Measurements from ENCODE around the gene VAT1L. TPM values are rescaled to one million over a fixed set of nuclear protein-coding genes. Genes with fewer than 3 reads are reported as not detected.
A peak's percentile ranks its signal among the peaks of the same experiment; 100 is the strongest.

Gene VAT1L
- total RNA-seq, 1 donor from 2014 or later, result 17.9 TPM

DNA sequence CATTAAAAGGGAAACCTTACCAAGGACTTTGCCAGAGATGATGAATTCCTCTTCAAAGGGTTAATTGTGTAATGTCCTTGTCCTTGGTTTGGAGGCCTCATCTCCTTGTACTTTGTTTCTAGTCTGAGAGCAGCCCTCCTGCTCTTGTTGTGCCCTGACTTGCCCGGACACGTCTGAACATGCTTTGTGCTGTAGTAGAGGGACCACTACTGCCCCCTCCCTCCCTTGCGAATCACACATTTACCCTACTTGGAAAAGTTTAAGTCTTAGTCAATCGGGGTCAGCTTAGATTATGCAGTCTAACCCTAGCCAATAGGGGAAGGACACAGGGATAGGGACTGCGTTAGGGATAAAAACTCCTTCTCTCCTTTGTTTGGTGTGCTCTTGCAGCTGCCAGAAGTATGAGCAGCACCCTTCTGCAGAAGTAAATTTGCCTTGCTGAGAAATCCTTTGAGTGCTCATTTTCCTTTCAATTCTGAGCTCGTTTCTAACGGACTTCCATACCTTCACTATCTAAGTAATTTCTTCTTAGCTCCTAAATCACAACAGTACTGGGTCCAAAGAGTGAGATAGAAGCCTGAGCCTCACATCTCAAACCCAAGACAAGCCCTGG lies 207.6 kb downstream of the VAT1L start:
- Mint-ChIP-seq H3K27ac (ENCODE audit: unreplicated experiment) (no peak overlapping the region), H3K4me3 (ENCODE audit: unreplicated experiment) (no peak overlapping the region), H3K4me1 (ENCODE audit: low read depth, unreplicated experiment) (peaks cover 10% of the 10 kb centered on the region), H3K9me3 (ENCODE audit: unreplicated experiment) (peaks cover 9% of the 10 kb centered on the region), H3K27me3 (ENCODE audit: unreplicated experiment) (no peaks in the 10 kb centered on the region), H3K36me3 (ENCODE audit: unreplicated experiment) (peaks cover 18% of the 10 kb centered on the region)
- no peak for DNase-seq
- TF ChIP-seq, protein P1, sequence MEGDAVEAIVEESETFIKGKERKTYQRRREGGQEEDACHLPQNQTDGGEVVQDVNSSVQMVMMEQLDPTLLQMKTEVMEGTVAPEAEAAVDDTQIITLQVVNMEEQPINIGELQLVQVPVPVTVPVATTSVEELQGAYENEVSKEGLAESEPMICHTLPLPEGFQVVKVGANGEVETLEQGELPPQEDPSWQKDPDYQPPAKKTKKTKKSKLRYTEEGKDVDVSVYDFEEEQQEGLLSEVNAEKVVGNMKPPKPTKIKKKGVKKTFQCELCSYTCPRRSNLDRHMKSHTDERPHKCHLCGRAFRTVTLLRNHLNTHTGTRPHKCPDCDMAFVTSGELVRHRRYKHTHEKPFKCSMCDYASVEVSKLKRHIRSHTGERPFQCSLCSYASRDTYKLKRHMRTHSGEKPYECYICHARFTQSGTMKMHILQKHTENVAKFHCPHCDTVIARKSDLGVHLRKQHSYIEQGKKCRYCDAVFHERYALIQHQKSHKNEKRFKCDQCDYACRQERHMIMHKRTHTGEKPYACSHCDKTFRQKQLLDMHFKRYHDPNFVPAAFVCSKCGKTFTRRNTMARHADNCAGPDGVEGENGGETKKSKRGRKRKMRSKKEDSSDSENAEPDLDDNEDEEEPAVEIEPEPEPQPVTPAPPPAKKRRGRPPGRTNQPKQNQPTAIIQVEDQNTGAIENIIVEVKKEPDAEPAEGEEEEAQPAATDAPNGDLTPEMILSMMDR (IDR thresholded peaks at IDR 0.05; ENCODE audit: partially characterized antibody, unreplicated experiment), result no peak

DNA sequence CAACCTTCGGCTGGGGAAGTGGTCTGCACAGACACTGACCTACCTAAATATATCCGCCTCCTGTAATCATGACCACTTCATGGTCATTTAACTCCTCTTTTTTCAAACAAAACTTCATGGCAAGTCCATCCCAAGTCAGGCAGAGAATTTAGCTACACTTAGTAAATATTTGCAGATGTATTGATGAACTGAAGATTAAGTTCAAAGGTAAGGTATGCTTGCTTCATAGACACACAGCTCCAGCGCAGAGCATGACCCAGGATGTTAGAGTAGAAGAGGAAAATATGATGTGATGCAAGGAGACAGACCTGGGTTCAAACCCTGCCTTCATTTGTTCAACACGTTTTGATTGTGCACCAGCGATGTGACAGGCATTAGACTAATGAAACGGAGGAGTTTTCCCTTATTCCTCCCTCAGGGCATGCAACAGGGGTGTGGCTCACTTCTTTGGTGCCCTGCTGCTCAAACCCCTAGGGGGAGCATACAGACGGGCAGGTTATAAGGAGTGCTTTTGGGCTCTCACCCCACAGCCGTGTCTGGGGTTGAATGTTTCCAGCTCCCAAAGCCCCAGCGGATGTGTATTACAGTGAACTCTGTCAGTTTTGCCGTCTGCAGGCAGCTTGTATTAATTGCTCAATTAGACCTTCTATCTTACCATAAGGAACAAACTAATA lies 210.1 kb downstream of the VAT1L start:
- Mint-ChIP-seq H3K27me3 (ENCODE audit: unreplicated experiment) (no peaks in the 10 kb centered on the region), H3K36me3 (ENCODE audit: unreplicated experiment) (peaks cover 18% of the 10 kb centered on the region), H3K27ac (ENCODE audit: unreplicated experiment) (no peak overlapping the region), H3K4me1 (ENCODE audit: low read depth, unreplicated experiment) (no peaks in the 10 kb centered on the region), H3K4me3 (ENCODE audit: unreplicated experiment) (no peak overlapping the region), H3K9me3 (ENCODE audit: unreplicated experiment) (peaks cover 6% of the 10 kb centered on the region)
- TF ChIP-seq, protein P1 (IDR thresholded peaks at IDR 0.05; ENCODE audit: partially characterized antibody, unreplicated experiment), result no peak
- DNase-seq, result no peak

DNA sequence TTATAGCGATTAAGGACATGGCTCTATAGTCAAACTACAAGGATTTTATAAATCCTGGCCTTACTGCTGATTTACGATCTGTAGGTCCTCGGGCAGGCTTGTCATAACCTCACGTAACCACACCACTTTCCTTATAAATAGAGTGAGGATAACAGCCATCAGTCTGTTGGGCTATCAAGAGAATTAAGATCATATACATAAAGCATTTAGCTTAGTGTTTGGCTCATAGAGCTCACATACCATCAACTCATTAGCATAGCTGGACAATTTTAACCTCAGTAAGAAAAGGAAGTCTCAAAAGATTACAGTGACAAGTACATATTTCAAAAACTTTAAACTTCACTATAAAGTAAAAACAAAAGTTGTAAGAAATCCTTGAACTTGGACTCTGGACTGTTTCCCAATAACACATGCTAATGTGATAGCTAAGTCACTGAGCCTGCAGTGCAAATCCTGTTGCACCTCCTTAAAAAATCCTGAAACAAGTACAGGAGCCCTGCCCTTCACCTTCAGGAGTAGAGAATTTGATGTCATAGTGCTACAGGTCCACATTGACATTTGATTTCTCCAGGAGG lies 213.2 kb downstream of the VAT1L start:
- no peaks in the 10 kb centered on the region for H3K4me1 Mint-ChIP-seq (ENCODE audit: low read depth, unreplicated experiment)
- H3K27me3 Mint-ChIP-seq (ENCODE audit: unreplicated experiment), result no peaks in the 10 kb centered on the region
- H3K36me3 Mint-ChIP-seq (ENCODE audit: unreplicated experiment), result peaks cover 6% of the 10 kb centered on the region
- TF ChIP-seq, protein P1 (IDR thresholded peaks at IDR 0.05; ENCODE audit: partially characterized antibody, unreplicated experiment), result no peak
- peaks cover 6% of the 10 kb centered on the region for H3K9me3 Mint-ChIP-seq (ENCODE audit: unreplicated experiment)
- no peak for DNase-seq
- no peak overlapping the region for H3K27ac Mint-ChIP-seq (ENCODE audit: unreplicated experiment)
- no peak overlapping the region for H3K4me3 Mint-ChIP-seq (ENCODE audit: unreplicated experiment)

DNA sequence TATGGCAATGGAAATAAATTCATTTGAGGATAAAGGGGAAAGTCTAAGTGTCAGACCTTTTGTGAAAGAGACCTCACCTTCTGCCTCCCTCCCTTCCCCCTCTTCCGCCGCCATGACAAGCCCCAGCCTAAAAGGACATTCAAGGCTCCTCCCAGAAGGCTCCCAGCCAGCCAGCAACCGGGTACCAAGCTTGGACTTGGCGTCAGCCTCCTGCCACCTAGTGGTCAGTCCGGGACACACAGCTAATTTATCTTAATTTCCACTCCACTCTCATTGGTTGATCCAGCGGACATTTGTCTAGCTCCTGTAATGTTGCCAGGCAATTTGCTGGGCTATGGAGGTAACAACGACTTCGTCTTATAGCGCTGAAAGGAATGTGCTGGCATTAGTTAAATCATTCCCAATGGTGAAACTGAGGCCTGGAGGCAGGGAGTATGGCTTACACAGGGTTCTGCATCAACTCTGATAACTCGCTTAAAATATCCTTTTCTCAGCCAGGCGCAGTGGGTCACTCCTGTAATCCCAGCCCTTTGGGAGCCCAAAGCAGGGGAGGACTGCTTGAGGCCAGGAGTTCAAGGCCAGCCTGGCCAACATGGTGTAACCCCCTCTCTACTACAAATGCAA lies 214.7 kb downstream of the VAT1L start:
- TF ChIP-seq, protein P1 (IDR thresholded peaks at IDR 0.05; ENCODE audit: partially characterized antibody, unreplicated experiment), result peak; percentile 98
- Mint-ChIP-seq H3K27ac (ENCODE audit: unreplicated experiment) (peak overlapping the region; percentile 48), H3K27me3 (ENCODE audit: unreplicated experiment) (peaks cover 3% of the 10 kb centered on the region), H3K4me3 (ENCODE audit: unreplicated experiment) (no peak overlapping the region), H3K9me3 (ENCODE audit: unreplicated experiment) (peaks cover 3% of the 10 kb centered on the region), H3K36me3 (ENCODE audit: unreplicated experiment) (no peaks in the 10 kb centered on the region), H3K4me1 (ENCODE audit: low read depth, unreplicated experiment) (no peaks in the 10 kb centered on the region)
- peak; percentile 89 for DNase-seq

All from glutamatergic neuron (in vitro differentiated cells).